GM18873 (cell line): ENCODE data around the gene SLC12A7.

ENCODE experiments used
- ATAC-seq: cut with Tn5 transposase; IDR thresholded peaks from one replicate; pipeline ENCODE4 v1.9.1; 2021; ENCODE audit warnings: mild to moderate bottlenecking, moderate library complexity, moderate number of reproducible peaks; ENCODE audit not compliant: unreplicated experiment, low FRiP score

SLC12A7 gene

DNA sequence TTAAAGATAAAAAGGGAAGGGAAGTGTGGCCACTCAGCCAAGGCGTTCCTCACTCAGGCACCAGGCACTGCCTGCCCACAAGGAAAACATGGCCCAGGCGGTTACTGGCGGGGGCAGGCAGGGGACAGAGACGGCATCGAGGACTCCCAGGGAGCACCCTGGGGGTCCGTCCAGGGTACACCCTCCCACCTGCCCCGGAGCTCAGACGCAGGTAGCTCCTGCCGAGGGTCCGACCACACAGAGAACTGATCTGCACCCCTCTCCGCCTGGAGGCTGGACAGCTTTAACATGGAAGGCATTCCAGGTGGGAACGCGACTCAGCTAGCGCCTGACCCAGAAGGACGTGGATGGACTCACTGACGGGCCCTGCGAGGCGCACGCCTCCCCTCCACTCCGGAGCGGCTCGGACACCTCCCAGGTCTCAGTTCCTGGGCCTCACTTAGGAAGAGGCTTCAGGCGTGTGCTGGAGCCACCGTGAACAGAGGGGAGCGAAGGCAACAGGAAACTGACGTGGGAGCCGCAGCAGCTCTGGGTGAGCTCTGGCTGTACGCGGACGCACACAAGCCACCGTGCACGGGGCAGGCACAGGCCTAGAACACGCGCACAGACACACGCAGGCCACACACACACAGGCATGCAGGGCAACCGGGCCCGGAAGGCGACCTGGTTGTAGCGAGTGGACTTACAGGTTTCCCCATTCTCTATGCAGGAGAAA, 55.8 kb downstream of the SLC12A7 start:
- ATAC-seq = no peak

DNA sequence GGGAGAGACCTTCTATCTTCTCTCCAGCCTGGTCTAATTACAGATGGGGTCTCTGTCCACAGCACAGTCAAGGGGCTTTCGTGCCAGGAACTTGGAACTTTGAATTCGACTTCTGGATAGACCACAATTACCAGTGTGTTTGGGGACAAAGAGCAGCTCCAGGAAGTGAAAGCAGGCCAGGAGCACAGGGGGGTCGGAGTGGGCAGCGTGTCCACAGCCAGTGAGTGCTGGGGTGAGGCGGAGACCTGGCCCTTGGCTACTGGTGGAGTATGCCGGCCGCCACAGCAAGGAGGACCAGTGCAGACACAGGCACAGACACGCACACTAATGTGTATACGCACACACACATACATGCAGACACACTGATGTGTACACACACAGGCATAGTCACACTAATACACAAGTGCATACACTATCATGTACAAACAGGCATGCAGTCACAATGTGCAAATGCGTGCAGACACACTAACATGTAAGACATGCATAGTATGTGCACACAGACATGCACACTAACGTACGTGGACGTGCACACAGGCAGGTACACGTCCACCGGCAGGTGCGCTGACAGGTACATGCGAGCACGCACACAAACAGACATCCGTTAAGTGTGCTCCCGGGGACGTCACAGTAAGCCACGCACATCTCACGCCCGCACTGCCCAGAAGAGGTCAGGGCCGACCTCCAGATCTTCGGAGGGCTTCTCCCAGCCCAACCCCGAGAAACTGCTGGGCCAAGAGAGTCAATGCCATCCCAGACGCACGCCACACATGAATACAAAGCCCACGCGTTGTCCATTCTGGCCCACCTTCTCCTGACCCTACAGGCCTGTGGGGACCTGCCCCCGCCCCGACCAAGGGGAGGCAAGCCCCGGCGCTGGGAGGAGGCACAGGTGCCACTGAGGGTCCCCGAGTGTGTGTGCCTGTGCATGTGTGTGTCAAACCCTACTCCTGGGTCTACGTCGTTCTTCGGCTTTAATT, 56.8 kb downstream of the SLC12A7 start:
- ATAC-seq = no peak

DNA sequence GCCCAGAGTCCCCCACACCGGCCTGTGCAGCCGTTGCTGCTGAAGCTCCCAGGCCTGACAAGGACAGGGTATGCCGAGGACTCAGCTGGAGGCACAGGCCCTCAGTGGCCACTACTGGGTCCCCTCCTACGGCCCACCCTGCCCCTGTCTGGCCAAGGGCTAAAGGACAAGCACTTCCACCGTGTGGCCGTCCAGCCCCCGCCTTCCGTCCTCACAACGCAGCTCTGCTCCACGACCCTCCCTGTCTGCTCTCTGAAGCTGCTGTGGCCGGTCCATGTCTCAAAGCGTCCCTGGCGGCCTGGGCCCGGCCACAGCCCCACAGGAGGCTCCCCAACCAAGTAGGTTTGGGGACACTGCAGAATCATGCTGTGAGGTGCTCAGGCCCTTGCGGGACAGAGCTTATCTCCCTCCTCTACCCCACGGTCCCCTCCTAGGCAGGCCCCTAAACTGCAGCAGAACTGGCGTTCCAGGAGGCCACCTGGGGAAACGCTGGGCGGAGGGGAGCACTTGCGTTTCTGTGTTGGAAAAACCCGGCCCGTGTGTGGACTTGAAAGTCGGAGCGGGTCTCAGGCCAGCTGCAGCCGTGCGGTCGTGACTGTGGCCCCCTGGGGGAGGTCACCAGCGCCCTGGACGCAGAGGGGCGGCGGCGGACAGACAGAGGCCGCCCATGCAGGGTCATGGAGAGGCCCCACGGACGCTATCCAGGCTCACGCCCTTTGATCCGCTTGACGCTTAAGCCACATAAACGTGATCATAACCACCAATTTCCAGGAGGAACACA, 57.7 kb downstream of the SLC12A7 start:
- ATAC-seq = no peak

GRCh38 chr5:1053391-1054017, 58.4 kb downstream of the SLC12A7 start:
- no peak for ATAC-seq

DNA sequence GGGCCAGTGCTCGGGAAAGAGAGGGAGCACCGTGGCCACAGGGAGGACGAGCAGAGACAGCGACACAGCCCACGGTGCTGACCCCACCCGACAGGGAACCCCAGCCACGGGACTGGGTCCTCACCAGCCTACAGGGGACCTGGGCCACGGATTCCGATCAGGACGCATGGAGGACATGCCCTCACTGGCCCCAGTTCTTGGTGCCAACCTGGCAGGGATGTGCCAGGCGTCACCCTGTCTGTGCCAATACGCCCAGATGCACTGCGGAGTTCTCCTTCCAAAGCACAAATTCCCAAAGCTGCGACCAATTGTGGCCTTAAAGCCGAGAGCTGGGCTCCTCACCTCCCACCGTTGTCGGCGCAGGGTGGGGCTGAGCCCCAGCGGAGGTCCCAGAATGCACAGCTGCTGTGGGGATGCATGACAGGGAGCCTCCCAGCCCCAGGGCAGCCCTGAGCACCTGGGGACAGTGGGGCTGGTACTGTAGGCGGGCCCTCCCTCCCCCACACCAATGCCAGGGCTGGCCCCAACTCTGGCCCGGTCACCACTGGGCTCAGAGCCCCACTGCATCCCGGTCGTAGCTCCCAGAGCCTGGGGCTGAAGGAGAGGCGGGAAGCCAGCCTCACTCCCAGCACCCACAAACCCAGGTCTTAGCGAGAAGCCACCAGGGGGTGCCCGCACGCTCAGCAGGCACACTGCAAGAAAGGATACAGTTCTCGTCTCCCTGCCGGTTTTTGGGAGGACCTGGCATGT, 59.0 kb downstream of the SLC12A7 start:
- no peak for ATAC-seq

DNA sequence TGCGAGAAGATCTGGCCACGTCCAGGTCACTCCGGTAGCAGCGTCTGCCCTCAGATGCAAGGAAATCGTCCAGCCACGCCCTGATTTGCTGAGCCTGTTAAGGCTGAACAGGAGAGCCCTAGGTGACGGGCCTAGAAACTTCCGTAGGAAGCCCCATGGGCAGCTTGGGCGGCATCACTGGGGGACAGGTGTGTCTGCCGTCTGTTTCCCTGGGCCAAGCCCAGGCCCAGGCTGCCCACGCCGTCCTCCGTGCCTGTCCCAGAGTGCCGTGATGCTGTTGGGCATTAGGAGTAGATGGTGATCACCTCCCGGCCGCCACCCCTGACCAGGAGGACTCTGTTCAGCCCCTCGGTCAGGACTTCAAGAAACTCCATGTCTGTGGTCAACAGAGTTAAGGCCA, 59.8 kb downstream of the SLC12A7 start:
- ATAC-seq = no peak

DNA sequence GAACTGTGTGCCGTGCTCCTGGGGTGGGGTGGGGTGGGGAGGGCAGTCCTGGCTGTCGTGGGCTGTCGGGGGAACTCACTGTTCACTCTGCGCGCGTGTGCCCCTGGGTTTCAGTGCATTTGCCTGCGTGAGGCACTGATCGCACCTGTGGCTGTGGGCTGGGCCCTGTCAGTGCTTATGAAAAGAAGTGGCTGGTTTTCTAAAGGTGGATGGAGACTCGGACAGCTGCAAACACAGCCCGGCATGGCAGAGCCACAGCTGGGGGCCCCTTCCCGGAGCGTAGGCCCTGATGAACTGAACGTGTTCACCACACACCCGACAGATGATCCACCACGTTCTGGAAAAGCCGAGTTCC, 60.5 kb downstream of the SLC12A7 start:
- no peak for ATAC-seq

DNA sequence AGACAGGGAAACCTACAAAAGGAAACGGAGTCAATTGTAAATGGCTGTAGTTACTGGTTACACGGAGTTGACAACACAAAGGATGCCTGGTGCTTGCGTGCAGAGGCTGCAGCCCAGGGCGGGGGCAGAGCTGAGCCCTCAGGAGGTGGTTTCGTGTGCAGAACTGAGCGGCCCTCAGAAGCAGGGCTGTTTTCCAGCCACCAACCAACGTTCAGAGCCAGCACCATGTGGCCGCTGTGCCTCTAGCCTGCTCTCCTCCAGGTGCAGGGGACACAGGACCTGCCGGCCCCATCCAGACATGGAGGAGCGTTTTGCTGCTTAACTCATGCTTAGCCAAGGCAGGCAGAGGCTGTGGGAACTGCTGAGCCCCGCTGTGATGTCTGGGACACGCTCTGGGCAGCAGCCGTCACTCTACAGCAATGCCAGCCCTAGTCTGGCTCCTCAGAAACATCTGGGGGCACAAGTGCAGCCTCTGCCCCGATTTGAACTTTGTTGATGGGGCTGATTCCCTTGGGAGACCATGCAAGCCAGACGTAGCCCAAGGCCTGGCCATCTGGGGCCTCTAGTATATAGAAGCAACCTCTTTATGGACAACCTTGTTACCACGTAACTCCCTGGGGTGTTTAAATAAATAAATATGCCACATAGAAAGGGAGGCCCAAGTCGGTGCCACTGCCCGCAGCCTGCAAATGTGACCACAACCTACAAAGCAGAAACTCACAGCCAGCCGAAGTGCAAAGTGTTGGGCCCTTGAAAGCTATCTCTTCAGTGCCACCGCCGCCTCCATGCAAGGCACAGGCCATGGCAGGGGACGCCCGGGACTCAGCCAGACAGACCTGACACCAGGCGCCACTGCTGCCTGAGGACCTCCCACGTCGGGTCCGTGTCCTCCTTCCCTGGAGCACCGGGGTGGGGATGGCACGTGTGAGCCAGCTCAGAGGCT, 61.2 kb downstream of the SLC12A7 start:
- no peak for ATAC-seq

GRCh38 chr5:1048861-1049838, 62.7 kb downstream of the SLC12A7 start:
- no peak for ATAC-seq

DNA sequence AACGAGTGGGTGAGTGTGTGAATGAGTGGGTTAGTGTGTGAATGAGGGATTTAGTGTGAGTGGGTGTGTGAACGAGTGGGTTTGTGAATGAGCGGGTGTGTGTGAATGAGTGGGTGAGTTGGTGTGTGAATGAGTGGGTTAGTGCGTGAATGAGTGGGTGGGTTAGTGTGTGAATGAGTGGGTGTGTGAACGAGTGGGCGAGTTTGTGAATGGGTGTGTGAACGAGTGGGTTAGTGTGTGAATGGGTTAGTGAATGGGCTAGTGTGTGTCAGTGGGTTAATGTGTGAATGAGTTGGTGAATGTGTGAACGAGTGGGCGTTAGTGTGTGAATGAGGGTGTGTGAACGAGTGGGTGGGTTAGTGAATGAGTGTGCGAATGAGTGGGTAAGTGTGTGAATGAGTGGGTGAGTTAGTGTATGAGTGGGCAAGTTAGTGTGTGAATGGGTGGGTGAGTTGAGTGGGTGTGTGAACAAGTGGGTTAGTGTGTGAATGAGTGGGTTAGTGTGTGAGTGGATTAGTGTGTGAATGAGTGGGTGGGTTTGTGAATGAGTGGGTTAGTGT, 63.6 kb downstream of the SLC12A7 start:
- no peak for ATAC-seq

GRCh38 chr5:1047332-1047965, 64.4 kb downstream of the SLC12A7 start:
- ATAC-seq = no peak

- ATAC-seq = no peak
These were observed 65.8 kb downstream of the SLC12A7 start for GRCh38 chr5:1045960-1046560.

GRCh38 chr5:1044117-1044516, 67.7 kb downstream of the SLC12A7 start:
- ATAC-seq = no peak

GRCh38 chr5:1043327-1043726, 68.5 kb downstream of the SLC12A7 start:
- ATAC-seq = no peak

DNA sequence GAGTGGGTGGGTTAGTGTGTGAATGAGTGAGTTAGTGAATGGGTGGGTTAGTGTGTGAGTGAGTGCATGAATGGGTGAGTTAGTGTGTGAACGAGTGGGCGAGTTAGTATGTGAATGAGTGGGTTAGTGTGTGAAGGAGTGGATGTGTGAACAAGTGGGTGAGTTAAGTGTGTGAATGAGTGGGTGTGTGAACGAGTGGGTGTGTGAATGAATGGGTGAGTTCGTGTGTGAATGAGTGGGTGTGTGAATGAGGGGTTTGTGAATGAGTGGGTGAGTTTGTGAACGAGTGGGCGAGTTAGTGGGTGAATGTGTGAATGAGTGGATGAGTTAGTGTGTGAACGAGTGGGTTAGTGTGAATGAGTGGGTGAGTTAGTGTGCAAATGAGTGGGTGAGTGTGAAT, 69.2 kb downstream of the SLC12A7 start:
- no peak for ATAC-seq
